Pons (tissue), 1 donor: ENCODE results near the gene MRFAP1.
"Not testable (repeated sequence)": the region's sequence is repeated elsewhere in the genome, so short reads cannot be mapped to it uniquely, and the experiment has no call there.

Experiments used
- DNase-seq: peaks from one replicate; pipeline ENCODE4 v3.0.0-alpha.2; 2016; ENCODE audit warnings: low spot score

Gene MRFAP1

DNA sequence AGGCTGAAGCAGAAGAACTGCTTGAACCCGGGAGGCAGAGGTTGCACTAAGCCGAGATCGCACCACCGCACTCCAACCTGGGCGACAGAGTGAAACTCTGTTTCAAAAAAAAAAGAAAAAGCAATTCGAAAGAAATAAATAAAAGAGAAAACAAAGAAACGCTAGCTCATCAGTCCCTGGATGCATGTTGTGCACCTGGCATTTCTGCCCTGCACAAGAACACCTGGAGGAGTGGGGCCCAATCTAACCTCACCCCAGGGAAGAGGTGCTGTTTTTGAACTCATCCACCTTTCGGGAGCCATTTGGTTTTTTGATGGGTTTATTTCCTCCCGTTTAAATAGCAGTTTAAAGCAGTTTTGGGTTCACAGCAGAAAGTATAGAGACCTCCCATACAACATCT lies 5.7 kb upstream of the MRFAP1 start:
- DNase-seq = no peak

DNA sequence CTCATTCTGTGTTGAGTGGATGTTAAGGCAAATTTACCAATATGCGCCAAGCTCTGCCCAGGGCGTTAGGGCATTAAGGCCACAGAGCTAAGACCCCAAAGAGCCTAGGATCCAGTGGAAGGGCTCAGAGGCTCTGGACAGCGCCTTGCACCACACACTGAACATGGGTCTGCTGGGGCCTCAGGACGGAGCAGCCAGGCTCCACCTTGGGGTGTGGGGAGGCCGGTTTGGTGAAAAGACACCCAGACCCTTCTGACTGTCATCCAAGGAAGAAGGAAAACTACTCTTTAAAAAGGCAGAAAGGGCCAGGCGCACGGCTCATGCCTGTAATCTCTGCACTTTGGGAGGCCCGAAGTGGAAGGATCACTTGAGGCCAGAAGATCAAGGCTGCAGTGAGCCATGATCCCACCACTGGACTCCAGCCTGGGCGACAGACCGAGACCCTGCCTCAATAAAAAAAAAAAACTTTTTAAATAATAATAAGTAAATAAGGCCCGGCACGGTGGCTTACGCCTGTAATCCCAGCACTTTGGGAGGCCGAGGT lies 1.3 kb upstream of the MRFAP1 start:
- DNase-seq = no peak

DNA sequence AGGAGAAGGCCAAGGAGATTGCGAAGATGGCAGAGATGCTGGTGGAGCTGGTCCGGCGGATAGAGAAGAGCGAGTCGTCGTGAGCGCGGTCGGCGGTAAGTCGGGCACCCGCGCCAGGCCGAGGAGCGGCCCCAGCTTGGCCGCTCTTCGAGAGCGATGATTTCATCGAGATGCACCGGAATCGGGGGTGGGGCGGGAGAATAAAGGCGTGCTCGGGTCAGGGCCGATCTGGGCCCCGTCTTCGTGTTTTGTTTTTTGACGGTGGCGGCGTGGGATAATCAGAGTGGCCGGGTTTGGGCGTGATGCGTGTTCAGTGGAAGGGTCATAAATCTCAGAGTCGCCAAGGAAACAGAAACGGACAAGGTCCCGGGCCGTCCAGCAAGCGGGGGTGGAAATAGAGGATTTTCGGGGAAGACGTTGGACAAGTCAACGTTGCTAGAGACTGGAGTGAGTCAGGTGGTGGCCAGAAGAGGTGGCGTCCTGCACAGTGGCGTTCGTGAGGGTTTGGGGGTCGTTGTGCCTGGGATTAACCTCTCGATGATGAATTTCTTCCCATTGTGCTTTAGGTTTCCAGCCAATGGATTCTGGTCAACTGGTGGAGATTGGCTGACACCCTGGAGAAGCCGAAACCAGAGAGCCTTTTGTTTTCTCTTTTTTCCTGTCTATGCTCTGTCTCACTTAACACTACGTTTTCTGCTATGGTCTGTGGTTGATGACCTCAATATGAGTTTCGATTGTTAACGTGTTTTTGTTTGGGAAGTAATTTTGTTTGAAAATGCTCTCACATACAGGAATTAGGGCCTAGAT lies 882 bp downstream of the MRFAP1 start:
- no peak for DNase-seq

DNA sequence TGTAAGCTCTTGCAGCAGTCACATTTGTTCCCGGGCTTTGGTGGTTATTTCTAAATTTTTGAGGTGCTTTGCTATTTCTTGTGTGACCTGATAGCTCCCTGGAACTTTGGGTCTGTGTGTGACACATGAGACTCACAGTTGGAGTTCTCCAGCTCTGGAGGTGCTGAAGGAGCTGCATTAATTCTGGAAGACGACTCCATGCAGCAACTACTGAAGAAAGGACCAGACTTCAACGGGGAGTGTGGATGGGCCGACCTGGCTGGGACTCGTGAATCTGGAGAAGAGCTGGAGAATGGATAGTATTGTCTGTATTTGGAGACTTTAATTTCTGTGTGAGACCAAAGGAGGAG lies 1.5 kb downstream of the MRFAP1 start:
- no peak for DNase-seq

DNA sequence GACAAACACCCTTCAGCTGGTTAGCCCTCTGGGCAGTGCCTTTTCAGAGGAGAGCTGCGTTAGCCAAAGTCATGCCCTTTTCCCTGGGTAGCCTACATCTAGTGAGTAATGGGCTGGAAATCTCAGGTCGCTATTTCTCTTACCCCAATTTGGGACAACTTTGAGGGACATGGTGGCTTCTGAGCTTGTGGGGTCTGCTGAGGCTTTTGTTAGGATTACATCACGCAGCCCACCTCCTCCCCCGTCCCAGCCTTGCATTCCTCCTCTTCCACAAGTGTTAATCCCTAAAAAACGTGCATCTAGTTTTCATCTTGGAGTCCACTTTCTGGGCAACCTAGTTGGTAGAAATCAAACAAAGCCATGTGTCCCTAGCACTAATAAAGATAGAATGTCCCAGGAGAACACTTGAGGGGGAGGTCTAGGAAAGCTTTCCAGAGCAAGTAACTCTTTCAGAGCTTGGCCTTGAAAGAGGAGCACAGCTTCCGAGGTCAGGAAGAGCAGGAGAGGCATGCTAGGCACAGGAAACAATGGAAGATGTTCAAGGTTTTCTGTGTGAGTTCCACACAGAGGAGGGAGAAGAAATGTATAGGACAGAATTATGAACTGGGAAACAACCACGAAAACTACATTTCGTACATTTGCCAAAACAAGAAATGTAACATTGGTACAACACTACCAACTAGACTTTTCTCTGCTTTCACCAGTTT lies 2.8 kb downstream of the MRFAP1 start:
- DNase-seq = no peak

DNA sequence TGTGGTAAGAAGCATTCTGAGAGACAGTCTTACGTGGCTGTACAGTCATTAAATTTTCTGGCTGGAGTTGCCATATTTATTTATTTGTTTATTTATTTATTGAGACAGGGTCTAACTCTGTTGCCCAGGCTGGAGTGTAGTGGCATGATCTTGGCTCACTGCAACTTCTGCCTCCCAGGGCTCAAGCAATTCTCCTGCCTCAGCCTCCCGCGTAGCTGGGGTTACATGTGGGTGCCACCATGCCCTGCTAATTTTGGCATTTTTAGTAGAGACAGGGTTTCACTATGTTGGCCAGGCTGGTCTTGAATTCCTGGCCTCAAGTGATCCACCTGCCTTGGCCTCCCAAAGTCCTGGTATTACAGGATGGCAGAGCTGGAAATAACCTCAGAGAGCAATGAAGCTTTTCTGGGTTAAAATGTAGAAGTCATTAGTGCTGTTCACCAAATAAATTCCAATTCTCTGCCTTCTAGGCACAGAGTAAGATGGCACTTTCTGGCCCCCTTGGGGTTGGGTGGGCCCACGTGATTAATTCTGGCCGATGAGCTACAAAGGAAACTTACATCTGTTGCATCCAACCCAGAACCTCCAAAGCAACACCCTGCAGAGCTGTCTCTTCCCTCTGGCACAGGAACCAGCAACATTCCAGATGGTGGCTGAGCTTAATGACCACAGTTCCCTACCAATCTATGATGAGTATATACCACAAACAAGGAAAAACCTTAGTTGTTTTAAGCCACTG lies 4.5 kb downstream of the MRFAP1 start:
- DNase-seq = no peak

DNA sequence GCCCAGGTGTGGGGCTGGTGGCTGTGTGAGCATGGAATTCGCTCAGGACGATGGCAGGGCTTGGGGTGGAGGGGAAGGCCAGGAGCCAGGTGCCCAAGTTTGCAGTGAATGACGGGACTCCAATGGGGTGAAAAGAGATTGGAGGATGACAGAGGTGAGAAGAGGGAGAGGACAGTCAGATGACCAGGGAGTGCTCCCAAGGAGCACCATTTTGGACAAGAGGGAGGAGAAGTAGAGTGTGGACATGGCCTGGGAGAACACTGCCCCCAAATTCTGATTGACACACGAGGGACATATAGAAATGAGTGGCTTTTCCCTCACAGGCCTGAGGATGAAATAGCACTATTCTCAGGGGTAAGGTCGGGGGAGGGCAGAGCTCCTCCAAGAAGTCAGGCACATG lies 6.7 kb downstream of the MRFAP1 start:
- DNase-seq = no peak

DNA sequence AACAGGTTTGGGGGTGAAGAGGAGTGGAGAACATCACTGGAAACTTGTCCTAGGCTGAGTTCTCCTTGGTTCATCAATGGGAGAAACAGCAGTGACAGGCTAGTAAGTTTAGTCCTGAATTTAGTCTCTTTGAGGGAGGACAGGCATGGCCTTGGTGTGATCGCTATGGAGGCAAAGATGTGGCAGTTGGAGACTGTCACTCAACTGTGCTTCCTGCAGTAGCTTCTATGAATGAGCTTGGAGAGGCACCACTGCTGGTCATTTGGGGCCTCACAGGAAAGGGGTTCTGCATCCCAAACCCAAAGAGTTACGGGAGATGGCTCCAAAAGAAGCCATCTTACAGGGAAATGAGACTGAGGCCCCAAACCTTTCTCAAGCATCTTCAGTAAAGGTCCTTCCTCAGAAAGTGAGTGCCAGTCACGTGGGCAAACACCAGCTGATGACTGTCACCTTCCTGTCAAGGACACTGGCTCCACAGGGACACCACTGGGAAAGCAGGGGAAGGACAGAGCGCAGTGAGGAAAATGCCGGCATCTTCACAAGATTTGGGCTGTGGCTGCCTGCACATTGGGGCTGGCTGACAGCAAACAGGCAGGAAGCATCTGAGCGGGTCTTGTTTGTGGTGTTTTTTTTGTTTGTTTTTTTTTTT lies 7.2 kb downstream of the MRFAP1 start:
- no peak for DNase-seq

DNA sequence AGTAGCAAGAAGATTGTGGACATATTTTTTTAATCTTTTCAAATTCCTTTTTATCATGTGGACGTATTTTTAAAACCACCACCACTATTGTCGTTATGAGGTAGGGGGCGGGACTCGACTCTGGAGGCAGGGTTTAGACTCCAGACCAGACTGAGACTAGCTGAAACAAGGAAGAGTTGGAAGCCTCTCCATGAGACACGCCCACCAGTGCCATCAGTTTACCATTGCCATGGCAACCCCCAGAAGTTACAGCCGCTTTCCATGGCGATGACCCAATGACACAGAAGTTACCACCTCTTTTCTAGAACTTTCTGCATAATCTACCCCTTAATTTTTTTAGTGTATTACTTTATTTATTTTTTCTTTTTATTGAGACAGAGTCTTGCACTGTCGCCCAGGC lies 8.7 kb downstream of the MRFAP1 start:
- DNase-seq = no peak

DNA sequence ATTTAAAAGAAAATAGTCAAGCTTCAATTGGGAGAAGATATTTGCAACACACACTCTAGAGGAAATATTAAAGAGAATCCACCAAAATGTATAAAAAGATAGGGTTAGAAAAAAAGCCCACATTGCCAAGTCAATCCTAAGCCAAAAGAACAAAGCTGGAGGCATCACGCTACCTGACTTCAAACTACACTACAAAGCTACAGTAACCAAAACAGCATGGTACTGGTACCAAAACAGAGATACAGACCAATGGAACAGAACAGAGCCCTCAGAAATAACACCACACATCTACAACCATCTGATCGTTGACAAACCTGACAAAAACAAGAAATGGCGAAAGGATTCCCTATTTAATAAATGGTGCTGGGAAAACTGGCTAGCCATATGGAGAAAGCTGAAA lies 13.7 kb downstream of the MRFAP1 start:
- DNase-seq = not testable (repeated sequence)

DNA sequence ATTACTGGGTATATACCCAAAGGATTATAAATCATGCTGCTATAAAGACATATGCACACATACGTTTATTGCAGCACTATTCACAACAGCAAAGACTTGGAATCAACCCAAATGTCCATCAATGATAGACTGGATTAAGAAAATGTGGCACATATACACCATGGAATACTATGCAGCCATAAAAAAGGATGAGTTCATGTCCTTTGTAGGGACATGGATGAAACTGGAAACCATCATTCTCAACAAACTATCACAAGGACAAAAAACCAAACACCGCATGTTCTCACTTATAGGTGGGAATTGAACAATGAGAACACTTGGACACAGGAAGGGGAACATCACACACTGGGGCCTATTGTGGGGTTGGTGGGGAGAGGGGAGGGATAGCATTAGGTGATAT lies 14.8 kb downstream of the MRFAP1 start:
- not testable (repeated sequence) for DNase-seq

DNA sequence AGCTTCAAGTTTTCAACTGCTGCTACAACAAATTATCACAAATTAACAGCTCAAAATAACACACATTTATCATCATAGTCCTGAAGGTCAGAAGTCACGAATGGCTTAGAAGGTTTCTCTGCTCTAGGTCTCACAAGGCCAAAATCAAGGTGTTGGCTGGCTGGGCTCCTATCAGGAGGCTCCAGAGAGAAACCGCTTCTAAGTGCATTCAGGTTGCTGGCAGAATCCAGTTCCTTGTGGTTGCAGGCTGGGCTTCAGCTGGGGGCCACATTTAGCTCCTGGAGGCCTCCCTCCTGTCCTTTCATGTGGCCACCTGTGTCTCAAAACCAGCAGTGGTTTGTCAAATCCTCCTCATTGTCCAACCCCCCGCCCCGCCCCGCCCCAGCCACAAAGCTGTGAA lies 15.4 kb downstream of the MRFAP1 start:
- DNase-seq = no peak

DNA sequence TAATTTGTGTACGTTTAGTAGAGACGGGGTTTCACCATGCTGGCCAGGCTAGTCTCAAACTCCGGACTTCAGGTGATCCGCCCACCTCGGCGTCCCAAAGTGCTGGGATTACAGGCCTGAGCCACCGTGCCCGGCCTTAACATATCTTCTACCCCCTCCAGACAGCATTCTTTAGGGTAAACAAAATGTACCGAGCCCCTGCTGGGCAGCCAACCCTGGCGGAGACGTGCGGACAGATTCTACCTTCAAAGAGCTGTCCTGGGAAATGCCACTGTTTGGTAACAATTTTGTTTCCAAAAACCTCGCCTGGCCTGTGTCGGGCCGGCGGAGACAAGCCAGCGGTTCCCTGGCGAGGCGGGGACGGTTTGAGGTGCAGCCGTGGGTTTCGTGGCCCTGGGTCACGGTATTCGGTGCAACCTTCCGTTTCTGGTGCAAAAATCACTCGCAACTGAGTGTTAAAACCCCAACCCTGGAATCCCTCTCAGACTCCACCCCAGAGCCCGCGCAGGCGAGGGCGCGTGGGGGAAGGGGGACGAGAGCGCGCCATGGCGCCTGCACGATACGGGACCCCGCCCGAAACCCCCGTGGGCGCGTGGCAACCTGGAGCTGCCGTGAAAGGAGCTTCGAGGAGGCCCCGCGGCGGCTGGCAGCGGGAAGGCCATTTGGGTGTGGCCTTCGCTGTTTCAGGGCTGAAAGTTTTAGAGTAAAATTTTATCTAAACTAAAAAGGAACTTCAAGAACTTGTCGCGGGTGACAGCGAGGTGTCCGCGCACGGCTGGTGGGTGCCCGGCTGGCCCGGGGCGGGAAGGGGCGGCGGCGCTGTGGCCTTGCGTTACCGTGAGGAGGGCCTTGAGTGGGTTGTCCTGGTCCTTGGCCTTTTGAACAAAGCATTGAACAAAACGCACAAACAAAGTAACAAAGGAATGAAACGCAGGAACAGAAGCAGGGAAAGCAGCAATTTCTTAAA lies 17.0 kb downstream of the MRFAP1 start:
- no peak for DNase-seq

DNA sequence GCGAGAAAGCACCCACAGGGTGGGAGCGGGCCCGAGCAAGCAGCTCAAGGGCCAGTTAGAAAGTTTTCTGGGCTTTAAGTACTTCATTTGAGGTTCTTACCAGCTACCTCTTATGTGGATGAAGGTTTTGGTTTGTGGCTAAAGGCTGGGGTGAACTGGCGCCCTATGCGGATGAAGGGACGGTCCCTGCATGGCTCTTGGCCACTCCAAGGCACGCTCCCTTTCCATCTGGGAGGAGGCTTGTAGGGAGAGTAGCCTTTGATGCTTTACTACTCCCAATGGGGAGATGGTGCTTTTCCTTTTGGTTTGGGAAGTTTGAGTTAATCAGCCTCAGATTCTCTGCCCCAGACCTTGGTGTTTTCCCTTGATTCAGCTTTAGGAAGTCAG lies 17.7 kb downstream of the MRFAP1 start:
- no peak for DNase-seq

DNA sequence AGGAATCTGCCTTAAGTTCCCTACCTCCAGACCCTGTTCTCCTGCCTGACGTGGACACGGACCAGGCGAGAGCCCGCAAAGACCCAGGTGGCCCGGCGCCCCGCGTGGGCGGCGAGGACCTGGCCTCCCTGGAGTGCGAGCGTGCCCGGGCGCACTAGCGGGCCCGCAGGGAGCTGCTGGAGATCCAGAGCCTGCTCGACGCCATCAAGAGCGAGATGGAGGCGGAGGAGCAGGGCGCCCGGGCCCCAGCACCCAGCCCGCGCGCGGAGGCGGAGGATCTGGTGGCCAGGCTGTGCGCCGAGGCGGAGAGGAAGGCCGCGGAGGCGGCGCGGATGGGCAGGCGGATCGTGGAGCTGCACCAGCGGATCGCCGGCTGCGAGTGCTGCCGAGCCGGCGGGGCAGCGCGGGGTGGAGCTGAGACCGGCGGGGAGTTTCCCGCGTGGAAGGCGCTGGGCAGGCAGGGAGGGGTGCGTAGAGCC lies 18.2 kb downstream of the MRFAP1 start:
- DNase-seq = no peak

DNA sequence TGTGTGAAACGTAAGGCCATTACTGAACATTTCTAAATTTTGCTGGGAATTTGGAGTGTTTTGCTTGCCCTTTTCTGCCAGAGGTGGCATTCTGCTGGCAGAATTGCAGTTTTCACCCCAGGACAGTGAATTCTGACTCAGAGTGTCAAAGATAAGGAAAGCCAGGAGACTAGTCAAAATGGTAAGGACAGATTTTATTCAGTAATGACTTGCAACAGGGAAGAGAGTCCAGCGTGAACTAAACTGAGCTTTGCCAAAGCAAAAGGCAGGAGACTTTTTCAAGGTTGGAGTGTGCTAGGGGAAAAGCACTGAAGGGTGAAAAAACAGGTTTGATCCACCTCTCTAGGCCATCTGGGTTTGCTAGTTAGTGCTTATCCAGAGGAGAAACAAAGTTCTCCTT lies 19.4 kb downstream of the MRFAP1 start:
- DNase-seq = no peak

DNA sequence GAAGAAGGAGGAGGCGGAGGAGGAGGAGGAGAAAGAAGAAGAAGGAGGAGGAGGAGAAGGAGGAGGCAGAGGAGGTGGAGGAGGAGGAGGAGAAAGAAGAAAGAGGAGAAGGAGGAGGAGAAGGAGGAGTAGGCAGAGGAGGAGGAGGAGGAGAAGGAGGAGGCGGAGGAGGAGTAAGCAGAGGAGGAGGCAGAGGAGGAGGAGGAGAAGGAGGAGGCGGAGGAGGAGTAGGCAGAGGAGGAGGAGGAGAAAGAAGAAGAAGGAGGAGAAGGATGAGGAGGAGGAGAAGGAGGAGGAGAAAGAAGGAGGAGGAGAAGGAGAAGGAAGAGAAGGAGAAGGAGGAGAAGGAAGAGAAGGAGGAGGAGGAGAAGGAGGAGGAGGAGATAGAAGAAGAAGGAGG lies 19.9 kb downstream of the MRFAP1 start:
- DNase-seq = no peak

DNA sequence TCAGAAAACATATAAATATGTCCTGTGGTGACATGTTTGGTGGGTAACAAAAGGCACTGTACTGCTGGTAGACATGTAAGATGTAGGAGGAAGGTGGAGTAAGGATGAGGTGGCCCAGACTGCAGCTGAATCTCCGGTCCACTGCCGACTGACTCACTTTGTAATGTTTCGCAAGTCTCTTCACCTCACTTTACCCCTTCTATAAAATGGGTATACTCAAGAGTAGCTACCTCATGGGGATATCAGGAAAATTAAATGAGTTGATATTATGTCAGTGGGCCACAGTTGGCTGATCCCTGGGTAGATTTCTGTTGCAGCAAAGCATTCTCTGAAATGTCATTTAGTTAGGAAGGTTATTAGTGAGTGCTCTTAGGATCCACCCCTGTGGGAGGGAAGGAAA lies 22.1 kb downstream of the MRFAP1 start:
- DNase-seq = no peak

DNA sequence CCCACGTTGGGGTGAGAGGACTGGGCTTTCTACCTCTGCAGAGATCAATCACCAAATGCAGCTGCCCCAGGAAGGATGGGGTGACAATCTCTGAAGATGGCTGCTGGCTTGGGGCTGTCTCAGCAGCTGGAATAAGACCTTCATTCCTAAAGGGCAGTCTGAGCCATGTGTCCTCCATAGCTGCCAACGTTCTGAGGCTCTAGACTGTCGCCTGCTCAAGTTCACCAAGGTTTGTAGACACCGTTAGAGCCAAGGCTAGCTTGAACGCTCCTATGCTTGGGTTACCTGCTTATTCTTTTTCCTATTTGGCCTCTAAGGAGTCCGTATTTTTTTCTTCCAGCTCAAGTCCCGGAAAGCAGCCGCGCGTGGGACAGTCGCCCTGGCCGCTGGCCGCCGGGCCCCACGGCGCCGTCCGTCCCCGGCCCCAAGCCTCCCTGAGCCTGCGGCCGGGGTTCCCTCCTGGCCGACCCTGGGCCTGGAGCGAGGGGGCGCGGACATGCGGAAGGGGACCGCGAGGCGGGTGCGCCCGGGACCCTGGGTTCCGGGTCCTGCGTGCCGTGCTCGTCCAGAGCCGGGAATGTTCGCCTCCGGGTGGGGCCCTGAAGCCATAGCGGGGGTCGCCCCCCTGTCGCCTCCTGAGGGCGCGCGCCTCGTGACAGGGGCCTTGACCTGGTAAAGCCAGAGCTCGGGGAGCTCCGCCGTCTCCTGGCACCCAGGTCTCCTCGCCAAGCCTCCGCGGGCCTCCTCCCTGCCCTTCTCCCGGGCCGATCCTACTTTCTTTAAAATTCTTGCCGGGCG lies 23.3 kb downstream of the MRFAP1 start:
- DNase-seq = no peak

DNA sequence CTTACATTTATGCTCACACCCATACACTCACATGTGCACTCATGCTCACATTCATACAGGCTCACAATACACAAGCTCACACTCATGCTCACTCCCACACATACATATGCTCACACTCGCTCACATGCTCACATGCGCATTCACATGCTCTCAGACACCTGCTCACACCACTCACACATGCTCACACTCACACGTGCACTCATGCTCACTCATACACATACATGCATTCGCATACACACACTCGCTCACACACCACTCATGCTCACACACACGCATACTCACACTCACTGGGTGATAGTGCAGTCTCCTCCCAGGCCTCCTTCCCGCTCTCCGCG lies 24.8 kb downstream of the MRFAP1 start:
- no peak for DNase-seq
